ENCODE measurements around the gene RAP1GAP. TPM values are rescaled to one million over a fixed set of nuclear protein-coding genes. Genes with fewer than 3 reads are reported as not detected.

Gene RAP1GAP
- total RNA-seq, 4 donors from 2014 or later = 0.33 to 0.83 (median 0.56) TPM

GRCh38 chr1:21701401-21701800, 32.2 kb upstream of the RAP1GAP start:
- no peak for DNase-seq (ENCODE audit: extremely low spot score)
- H3K27me3 ChIP-seq = no peaks in the 10 kb centered on the region
- no peak overlapping the region for H3K4me3 ChIP-seq
- peaks cover under 1 to 10% (median 6%) of the 10 kb centered on the region in 4 donors for H3K4me1 ChIP-seq
- H3K27ac ChIP-seq (replicated peaks in 1 of 4) = no peak overlapping the region
- TF ChIP-seq POLR2AphosphoS5 (IDR thresholded peaks at IDR 0.05) (no peak), CTCF (IDR thresholded peaks at IDR 0.05) (no peak), EP300 (IDR thresholded peaks at IDR 0.05) (no peak), POLR2A (IDR thresholded peaks at IDR 0.05; ENCODE audit: low read depth) (no peak)
- 87% methylated on average over 6 of the region's 6 CpGs for WGBS
- peaks cover 39 to 78% (median 64%) of the 10 kb centered on the region in 4 donors for H3K36me3 ChIP-seq
- no peaks in the 10 kb centered on the region for H3K9me3 ChIP-seq
- intact Hi-C loops (cut with DNase I) = no loop called here

DNA sequence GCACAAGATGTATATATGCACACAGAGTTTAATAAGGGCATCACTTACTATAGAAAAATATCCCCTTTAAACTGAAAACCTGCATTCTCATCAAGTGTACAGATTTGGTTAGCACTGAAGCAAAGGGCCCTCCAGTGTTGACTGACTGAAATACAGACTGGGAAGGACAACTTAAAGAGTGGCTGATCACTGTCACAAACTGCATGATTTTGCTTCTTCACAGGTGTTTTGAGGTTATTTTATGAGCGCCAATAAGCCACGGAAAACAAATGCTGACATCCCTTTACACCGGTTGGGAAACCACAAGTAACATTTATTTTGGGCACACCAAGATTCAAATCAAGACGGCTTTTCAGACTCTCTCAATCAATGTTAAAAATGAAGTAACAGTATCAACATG, 30.9 kb upstream of the RAP1GAP start:
- 91% methylated on average over 4 of the region's 4 CpGs for WGBS
- intact Hi-C loops (cut with DNase I) = no loop called here

GRCh38 chr1:21696931-21697330, 27.8 kb upstream of the RAP1GAP start:
- no peak for TF ChIP-seq POLR2AphosphoS5 (IDR thresholded peaks at IDR 0.05)
- no peak for TF ChIP-seq EP300 (IDR thresholded peaks at IDR 0.05)
- TF ChIP-seq POLR2A (IDR thresholded peaks at IDR 0.05; ENCODE audit: low read depth) = no peak
- TF ChIP-seq CTCF (IDR thresholded peaks at IDR 0.05) = no peak
- Histone ChIP-seq H3K27ac (replicated peaks in 1 of 4) (no peak overlapping the region), H3K4me1 (no peaks in the 10 kb centered on the region), H3K9me3 (no peaks in the 10 kb centered on the region), H3K36me3 (peaks cover 38 to 83% (median 68%) of the 10 kb centered on the region in 4 donors), H3K4me3 (no peak overlapping the region), H3K27me3 (no peaks in the 10 kb centered on the region)
- 66% methylated on average over 6 of the region's 6 CpGs for WGBS
- DNase-seq (ENCODE audit: extremely low spot score) = no peak
- intact Hi-C loops (cut with DNase I) = no loop called here

More for the DNA sequence above, 30.9 kb upstream of the RAP1GAP start:
- no peak for DNase-seq (ENCODE audit: extremely low spot score)
- H3K27me3 ChIP-seq = no peaks in the 10 kb centered on the region
- peaks cover 39 to 83% (median 67%) of the 10 kb centered on the region in 4 donors for H3K36me3 ChIP-seq
- no peak overlapping the region for H3K27ac ChIP-seq (replicated peaks in 1 of 4)
- no peaks in the 10 kb centered on the region for H3K4me1 ChIP-seq
- H3K4me3 ChIP-seq = no peak overlapping the region
- H3K9me3 ChIP-seq = no peaks in the 10 kb centered on the region
- no peak for TF ChIP-seq EP300 (IDR thresholded peaks at IDR 0.05)
- no peak for TF ChIP-seq POLR2AphosphoS5 (IDR thresholded peaks at IDR 0.05)
- TF ChIP-seq POLR2A (IDR thresholded peaks at IDR 0.05; ENCODE audit: low read depth) = no peak
- TF ChIP-seq CTCF (IDR thresholded peaks at IDR 0.05) = no peak

DNA sequence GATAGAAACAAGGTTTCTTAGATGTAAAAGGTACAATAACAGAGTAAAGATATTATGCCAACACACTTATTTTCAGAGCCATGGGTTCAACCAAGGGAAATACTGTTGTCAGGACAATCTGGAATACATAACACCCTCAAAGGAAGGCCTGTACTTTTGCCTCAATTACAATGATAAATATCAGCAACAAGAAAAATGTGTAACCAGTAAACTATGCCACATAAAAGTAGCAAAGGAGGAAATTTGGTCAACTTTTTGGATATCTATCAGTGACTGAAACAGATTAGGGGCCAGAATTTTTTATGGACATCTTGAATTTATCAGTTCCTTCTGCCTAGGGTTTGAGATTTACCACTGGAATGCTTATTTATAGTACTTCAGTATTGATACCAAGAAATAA, 24.6 kb upstream of the RAP1GAP start:
- no peaks in the 10 kb centered on the region for H3K9me3 ChIP-seq
- intact Hi-C loops (cut with DNase I) = no loop called here
- no peak for DNase-seq (ENCODE audit: extremely low spot score)
- H3K27me3 ChIP-seq = no peaks in the 10 kb centered on the region
- H3K4me1 ChIP-seq = no peaks in the 10 kb centered on the region
- no peak for TF ChIP-seq CTCF (IDR thresholded peaks at IDR 0.05)
- no peak overlapping the region for H3K4me3 ChIP-seq
- H3K36me3 ChIP-seq = peaks cover 31 to 85% (median 73%) of the 10 kb centered on the region in 4 donors
- H3K27ac ChIP-seq (replicated peaks in 1 of 4) = no peak overlapping the region

GRCh38 chr1:21691739-21692138, 22.6 kb upstream of the RAP1GAP start:
- no peak for DNase-seq (ENCODE audit: extremely low spot score)
- H3K36me3 ChIP-seq = peaks cover 32 to 98% (median 89%) of the 10 kb centered on the region in 4 donors
- intact Hi-C loops (cut with DNase I) = no loop called here
- no peaks in the 10 kb centered on the region for H3K4me1 ChIP-seq
- TF ChIP-seq EP300 (IDR thresholded peaks at IDR 0.05) (no peak), CTCF (IDR thresholded peaks at IDR 0.05) (no peak)
- no peak overlapping the region for H3K4me3 ChIP-seq
- no peaks in the 10 kb centered on the region for H3K27me3 ChIP-seq
- H3K9me3 ChIP-seq = no peaks in the 10 kb centered on the region
- H3K27ac ChIP-seq (replicated peaks in 1 of 4) = no peak overlapping the region
- WGBS = 79% methylated on average over 3 of the region's 3 CpGs

Measured in esophagus muscularis mucosa (tissue), 4 donors.